Hindlimb muscle (tissue), 1 donor: ENCODE results near the gene ARSA. TPM values are rescaled to one million over a fixed set of nuclear protein-coding genes. Genes with fewer than 3 reads are reported as not detected.
"Not testable (repeated sequence)": the region's sequence is repeated elsewhere in the genome, so short reads cannot be mapped to it uniquely, and the experiment has no call there.

Experiments used
- DNase-seq: peaks from one replicate; pipeline ENCODE4 v3.0.0-alpha.2; 2013
- polyA plus RNA-seq: library from polyadenylated mRNA; unstranded; fragments of 120-200 nt; gene quantifications from one replicate; pipeline ENCODE4 v1.2.1, GENCODE V29; 2013; ENCODE audit not compliant: insufficient read length

ARSA gene
- polyA plus RNA-seq, result 18.1 TPM

DNA sequence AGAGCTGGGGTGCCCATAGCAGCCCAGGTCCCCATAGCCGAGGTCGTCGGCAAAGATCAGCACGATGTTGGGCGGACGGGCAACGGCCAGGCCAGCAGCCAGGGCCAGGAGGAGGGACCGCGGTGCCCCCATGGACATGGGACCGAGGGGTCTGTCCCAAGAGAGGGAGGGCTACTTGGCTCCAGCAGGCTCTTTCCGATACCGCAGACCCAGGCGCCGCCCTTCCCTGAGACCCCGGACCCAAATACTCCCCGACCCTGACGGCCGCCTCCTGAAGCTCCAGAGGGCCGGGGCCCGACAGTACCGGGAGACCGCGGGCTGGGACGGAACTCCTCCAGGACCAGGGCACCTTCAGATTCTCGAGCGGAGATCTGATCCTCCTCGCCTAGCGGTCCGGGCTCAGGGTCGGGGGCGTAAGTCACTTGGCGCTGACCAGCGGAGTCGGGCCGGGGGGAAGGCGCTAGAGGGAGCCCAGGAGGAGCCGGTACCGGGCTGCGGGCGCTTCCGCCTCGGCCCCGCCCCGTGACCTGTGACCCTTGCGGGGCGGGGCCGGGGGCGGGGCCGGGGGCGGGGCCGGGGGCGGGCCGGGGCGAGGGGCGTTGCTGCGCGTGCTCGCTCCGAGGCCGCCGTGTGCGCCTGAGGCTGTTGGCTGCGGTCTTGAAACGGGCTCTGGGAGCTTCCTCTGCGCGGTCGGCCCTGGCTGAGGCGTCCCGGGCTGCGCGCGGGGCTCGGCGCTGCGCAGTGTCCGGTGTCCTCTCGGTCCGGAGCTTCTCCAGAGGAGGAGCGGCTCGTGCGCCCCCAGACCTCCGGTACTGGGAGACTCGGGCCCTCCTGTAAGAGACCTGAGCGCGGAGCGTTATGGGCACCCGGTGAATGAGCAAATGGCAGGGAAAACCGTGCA, at the start of gene ARSA:
Gene ARSA (minus strand): TSS at position 511 of the 901 bp plus-strand sequence. CDS start 373 bp downstream, at position 138.
- peak; percentile 84 for DNase-seq

- no peak for DNase-seq
Measured at GRCh38 chr22:50676661-50677492, 48.9 kb upstream of the ARSA start.

GRCh38 chr22:50676180-50676636, 48.3 kb upstream of the ARSA start:
- no peak for DNase-seq

DNA sequence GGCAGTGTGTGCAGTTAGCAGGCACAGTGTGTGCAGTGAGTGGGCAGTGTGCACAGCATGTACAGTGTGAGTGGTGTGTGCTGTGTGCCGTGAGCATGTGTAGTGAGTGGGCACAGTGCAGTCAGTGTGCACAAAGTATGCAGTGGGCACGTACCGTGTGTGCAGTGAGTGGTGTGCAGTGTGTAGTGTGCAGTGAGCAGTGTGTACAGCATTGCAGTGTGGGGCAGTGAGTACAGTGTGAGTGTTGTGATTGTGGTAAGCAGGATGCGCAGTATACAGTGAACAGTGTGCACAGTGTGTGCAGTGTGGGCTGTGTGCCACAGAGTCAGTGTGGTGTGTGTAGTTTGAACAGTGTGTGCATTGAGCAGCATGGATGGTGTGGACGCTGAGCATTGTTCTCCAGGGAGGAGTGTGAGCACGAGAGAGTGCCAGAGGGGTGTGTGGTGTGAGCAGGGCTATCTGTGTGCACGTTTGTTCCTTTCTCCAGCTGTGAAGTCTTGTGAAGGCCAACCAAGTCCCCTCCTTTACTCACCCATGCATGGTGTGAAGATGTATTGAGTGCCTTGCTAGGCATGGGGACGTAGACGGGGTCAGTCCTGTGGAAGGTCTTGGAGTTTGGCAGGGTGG, 47.7 kb upstream of the ARSA start:
- DNase-seq, result no peak

- DNase-seq, result no peak
Measured at GRCh38 chr22:50674606-50675552, 46.9 kb upstream of the ARSA start.

DNA sequence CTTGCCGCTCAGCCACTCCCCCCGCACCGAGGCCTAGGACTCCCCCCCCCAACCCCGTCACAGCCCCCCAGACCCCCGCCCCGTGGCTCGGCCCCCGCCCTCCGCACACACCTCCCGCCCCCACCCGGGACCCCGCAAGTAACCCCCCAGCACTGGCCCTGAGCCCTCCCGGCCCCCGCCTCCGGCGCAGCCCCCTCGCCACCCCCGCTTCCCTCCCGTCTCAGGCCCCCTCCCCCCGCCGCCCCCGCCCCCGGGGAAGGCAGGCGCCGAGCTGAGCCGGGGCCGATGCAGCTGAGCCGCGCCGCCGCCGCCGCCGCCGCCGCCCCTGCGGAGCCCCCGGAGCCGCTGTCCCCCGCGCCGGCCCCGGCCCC, 46.2 kb upstream of the ARSA start:
- no peak for DNase-seq

DNA sequence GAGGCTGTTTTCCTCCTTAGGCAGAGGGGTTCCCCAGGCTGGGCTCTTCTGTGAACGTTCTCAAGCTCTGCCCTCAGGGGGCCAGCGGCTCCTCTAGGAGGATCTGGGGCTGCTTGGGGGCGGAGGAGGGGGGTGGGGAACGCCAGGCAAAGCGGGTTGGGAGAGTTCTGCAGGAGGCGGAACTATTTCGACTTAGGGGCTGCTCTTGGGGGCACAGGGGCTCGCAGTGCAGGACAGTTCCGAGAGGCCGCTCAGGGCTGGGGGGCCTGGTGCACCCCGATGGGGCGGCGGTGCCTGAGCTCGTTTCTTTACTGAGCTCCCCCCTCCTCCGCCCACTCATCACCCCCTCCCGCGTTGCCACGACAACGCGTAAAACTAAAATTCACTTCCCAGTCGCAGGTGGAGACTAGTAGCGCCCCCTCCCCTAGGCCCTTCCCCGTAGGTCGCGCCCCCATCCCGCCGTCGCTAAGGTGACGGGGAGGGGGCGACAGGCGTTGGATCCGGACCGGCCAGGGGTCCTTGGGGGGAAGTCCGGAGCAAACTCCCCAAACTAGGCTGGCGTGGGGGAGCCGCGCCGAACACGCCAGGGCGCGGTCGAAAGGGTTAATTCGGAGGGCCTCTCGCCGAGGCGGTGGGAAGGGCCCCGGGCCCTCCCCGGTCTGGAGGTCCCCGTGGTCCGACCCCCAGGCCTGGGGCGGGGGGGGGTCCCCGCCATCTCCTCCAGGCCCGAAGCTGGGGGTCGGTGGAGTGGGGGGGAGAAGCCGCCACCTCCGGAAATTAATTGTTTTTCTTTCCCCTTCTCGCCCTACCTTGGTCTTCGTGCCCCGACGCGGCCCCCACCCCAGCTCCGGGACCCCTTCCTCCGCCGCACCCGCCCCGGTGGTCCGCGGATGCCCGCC, 45.5 kb upstream of the ARSA start:
- DNase-seq, result no peak

DNA sequence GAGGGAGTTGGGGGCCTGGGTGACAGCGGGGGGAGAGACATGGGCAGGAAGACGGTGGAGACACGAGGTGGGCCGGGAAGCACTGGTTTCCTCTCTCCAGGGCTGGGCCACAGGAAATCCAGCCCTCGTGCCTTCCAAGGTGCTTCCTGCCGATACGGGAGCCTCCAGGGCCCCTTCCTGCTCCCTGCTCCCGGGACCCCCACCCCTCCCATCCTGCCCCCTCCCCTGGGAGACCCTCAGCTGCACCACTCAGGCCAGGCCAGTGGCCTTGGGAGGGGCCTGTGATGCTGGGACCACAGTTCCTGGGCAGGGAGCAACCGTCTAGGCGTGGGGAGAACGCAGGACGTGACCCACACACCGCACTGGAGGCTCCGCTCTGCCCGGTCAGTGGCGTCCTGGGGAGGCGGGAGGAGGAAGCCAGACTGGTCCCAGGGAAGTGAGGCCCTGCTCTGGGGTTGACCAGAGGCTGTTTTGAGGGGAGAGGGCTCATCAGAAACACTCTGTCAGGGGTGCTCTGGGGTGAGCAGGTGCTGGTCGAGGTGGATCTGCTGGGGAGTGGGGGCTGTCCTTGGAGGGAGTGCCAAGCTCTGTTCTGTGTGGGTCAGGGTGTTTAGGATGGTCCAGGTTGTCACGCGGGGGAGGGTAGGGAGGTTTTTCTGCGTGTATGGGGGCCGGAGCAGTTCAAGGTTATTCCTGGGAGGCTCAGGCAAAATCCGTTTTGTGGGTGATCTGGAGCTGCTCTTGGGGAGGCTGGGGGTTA, 44.7 kb upstream of the ARSA start, which contains the start of gene SHANK3:
Gene SHANK3 (plus strand): TSS at position 353 of the 760 bp plus-strand sequence.
- DNase-seq, result no peak

DNA sequence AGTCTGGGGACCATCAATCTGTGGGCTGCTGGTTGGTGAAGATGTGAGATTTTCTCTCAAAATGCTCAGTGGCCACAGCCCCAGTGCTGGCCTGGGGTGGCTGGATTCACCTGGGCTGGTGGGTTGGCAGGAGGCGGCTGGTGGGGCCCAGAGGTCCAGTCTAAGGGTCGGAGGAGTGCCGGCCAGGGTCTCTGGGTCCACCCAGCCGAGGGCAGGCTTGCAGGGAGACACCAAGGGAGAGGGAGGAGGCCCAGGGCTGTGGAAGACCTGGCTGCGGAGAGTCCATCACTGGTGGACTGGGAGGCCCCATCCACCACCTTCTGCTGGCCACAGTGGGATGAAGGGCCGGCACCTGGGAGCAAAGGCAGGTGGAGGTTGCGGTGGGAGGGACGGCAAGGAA, 44.1 kb upstream of the ARSA start:
- no peak for DNase-seq

DNA sequence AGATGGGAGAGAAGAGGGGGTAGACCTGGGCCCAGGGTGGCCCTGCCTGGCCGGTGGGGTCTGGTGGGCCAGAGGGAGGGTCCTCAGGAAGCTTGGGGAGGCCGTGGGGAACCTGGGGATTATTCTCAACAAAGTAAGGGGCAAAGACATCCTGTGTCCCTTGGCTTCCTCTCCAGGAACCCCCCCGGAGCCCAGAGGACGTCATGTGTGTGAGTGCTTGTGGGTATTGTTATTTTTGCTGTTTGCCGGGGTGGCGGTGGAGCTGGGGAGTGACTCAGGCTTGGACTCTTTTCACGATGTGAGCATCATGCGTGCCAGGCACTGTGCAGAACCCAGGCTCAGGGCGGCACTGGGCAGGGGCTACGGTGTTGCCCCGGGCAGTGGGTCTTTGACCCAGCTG, 43.7 kb upstream of the ARSA start:
- DNase-seq, result no peak

GRCh38 chr22:50670914-50671538, 43.1 kb upstream of the ARSA start:
- no peak for DNase-seq

DNA sequence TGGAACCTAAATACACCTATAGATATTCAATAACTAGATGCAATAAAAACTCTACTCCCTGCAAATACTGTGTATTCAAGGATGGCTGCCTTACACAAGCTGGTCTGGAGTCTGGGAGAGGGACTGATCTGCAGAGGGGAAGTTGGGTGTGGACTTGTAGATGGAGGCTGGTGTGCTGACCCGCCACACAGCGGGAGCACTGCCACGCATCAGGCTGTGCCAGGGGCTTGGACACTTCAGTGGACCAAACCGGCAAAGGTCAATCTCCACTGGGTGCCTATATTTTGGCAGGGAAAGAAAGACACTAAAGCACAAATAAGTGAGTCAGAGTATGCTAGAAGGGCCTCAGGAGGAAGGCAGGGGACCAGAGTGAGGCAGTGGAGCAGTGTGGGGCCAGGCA, 42.6 kb upstream of the ARSA start:
- DNase-seq, result no peak

DNA sequence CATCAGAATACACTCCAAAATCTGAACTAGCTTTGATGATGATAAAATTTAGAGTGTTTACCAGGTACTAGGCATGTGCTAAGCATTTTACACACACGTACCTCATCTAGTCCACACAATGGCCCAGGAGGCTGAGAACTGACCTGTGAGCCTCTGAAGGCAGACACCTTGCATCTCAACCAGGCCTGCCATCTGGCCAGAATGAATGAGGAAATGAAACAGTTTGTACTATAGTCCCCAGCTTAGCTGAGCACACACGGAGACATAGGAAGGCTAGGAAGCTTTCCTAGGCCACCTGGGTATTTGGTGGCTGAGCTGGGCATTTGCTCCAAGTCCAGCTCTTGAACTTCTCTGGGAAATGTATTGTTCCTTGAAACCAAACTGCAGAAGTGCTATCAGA, 37.8 kb upstream of the ARSA start:
- no peak for DNase-seq

GRCh38 chr22:50665212-50665611, 37.3 kb upstream of the ARSA start:
- DNase-seq, result no peak

- DNase-seq, result no peak
Measured at GRCh38 chr22:50660306-50660705, 32.4 kb upstream of the ARSA start.

GRCh38 chr22:50659711-50660110, 31.8 kb upstream of the ARSA start:
- DNase-seq, result not testable (repeated sequence)

GRCh38 chr22:50657925-50658324, 30.0 kb upstream of the ARSA start:
- no peak for DNase-seq

- no peak for DNase-seq
Measured at GRCh38 chr22:50656122-50657070, 28.4 kb upstream of the ARSA start.
